ENCODE measurements around the gene AIP.
"Not testable (repeated sequence)": the region's sequence is repeated elsewhere in the genome, so short reads cannot be mapped to it uniquely, and the experiment has no call there.

AIP gene

DNA sequence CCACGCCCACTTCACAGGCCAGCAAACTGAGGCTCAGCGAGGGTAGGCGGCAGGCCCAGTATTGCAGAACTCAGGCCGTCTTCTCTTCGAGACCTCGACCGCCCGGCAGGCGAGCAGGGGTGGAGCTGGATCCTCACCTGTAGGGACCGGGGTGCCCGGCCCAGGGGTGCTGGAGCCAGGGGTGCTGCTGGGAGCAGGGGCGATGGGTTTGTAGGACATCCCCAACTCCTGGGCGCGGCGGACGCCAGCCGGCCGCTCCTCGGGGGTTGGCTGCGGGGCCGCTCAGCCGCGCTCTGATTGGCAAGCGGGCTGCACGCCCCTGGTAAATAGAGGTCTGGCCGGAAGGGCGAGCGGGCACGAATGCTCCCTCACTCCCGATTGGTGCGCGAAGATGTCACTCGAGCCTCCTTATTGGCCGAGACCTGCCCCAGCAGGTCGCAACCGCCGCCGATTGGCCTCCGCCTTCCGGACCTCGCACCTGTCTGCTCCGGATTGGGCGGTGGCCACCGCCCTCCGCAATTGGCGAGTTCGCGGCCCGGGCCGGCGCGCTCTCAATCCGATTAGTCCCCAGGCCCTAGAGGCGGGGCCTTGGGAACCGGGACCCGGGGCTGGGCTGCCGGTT lies 25.1 kb downstream of the AIP start, which contains the start of gene CDK2AP2:
TSS of gene CDK2AP2 (minus strand) at position 299 of the 622 bp plus-strand sequence. CDS start at position 219, 80 bp downstream.
- peak; percentile 95 to 99 (median 98) for DNase-seq

DNA sequence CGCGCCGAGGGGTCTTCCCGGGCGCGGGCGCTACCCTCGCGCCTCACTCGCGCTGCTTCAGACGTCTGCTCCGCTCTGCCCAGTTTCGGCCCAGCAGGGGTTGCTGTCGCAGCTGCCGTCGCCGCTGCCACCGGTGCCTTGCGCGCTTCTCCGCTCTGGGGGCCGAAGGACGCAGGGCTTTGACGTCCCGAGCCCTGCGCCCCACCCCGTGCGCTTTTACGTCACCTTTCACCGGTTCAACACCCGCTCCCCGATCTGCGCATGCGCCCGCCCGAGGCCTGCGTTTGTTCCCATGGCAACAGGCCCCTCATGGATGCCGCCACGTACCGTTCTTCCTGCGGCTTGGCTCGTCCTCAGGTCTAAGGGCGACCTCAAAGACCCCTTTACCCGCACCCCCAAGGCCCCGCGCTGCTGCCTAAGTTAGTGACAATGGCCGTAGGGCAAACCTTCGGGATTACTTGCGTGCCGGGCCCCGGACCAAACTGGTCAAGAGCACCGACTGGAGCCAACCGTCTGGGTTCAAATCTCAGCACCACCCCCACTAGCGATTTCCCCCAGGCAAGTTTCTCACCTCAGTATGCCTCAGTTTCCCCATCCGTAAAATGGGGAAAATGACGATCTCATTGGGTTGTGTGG lies 25.8 kb downstream of the AIP start:
- DNase-seq = peak; percentile 97 to 99 (median 99)

DNA sequence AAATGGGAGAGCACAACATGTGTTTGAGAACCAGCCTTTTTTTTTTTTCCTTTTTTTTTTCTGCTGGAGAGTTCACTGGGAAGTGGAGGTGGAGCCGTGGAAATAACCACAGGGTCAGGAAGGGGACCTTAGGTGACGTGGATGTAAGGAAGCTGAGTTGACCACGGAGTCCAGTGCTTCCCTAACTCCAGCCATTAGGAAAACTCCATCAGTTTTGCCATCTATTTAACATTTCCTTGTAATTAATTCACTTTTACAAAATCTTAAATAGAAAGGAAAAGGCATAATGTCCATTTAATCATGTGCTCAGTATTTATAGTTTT lies 27.2 kb downstream of the AIP start:
- DNase-seq = no peak

DNA sequence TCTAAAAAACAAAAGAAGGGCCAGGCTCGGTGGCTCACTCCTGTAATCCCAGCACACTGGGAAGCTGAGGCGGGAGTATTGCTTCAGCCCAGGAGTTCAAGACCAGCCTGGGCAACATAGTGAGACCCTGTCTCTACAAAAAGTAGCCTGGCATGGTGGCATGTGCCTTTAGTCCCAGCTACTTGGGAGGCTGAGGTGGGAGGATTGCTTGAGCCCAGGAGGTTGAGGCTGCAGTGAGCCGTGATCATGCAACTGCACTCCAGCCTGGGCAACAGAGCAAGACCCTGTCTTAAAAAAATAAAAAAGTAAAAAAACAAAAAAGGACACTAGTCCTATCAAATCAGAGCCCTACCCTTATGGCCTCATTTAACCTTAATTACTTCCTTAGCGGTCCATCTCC lies 28.7 kb downstream of the AIP start:
- DNase-seq = not testable (repeated sequence)

DNA sequence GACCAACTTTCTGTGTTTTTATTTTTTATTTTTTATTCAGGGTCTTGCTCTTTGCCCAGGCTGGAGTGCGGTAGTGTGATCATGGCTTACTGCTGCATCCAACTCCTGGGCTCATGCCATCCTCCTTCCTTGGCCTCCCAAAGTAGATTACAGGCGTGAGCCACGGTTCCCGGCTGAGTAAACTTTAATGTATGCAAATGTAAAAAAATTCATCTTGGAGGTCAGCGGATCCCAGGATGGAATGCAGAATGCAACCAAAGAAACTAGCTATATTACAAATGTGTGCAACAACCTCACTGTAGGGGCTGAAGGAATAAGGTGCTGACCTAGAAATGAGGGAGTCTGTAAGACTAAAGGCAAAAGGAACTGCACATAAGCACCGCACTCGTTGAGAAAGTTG lies 31.3 kb downstream of the AIP start:
- no peak for DNase-seq

DNA sequence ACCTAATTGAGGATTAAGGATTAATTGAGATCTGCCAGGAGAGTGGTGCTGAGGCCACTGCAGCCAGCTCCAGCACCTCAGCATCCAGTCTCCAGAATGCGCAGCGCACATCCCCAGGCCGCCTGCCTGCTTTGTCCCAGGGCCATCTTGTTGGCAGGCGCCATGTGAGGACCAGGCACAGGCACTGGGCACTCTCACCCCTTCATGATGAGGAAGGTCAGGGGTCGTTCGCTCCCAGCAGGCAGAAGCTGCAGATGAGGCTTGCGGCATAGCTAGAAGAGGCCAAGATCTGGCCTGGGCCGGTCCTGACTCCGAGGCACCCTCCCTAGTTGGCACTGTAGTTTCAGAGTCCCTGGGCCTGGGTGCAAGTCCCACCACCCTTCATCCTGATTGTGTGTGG lies 34.0 kb downstream of the AIP start:
- DNase-seq = no peak

DNA sequence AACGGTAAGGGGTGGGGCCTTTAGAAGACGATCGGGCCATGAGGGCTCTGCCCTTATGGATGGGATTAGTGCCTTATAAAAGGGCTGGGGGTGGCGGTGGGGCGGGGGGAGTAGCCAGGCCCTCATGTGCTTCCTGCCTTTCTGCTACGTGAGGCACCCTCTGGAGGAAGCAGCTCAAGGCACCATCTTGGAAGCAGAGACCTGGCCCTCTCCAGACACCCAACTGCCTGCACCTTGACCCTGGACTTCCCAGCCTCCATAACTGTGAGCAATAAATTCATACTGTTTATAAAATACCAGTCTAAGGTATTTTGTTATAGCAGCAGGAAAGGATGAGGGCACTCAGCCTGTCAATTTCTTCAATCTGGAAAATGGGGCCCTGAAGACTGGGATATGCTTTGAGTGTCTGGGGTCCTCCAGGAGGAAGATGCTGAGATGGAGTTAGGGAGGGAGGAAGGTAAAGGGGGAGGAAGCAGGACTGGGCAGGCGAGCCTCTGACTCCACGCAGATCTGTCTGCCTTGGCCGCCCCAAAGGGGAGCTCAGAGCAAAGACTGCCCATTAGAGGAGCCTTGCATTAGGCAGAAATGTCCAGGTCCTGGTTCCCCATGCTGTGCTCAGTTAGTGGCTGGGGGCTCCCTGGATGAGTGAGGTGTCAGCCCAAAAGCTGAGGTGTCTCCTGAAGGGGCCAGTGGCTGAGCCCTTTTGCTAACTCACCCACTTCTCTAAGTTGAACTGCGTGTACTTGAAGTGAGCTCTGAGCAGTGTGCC lies 35.1 kb downstream of the AIP start:
- DNase-seq = no peak

DNA sequence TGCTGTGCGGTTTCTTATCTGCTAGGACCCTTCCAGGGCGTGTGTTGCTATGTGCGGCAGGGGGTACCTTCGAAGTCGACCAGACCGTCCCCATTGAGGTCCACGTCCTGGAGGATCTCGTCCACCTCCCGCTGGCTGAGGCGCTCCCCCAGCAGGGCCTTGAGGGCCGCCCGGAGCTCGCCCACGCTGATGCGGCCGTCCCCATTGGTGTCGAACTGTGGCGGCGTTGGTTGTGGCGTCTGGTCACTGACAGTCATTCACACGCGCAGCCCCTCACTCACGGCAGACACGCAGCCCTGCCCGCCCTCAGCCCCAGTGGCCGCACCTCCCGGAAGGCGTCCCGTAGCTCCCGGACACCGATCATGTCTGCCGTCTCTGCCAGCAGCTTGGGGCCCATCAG lies 36.9 kb downstream of the AIP start:
- DNase-seq = no peak

DNA sequence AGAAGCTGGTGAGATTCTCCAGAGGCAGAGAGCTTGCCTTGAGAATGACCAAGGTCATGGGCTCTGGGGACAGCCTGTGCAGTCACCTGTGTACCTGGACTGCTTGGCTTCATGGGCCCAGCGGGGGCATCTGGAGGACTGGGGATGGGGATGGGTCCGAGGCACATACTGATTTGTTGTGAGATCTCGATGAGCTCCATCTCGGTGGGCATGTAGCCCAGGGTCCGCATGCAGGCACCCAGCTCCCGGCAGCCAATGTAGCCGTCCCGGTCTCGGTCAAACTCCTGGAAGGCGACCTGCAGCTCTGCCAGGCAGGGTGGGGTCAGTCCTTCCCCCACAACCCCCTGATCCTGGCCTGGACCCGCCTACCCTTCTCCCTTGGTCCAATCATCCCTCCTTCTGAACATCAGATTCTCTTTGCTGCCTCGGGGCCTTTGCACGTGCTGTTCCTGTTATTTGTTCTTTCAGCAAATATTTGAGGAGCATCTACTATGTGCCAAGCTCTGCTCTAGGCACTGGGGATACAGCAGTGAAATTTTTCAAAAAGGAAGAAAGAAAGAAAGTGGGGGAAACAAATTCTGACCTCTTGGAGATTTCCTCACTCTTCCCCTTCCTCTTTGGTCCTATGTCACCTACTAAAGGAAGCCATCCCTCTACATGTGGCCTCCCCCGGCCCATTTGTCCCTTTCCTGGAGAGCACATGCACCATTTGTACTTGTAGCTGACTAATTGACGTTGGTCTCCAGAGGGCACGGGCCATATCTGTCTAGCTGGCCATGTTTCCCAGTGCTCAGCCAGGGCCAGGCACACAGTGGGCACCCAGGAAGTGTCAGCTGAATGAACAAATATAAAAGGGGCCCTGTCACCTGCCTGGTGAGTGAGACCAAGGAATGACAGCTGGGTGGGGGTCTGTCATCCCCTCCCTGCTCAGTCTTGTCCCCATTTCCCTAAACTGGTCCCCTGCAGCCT lies 38.3 kb downstream of the AIP start:
- DNase-seq = no peak

DNA sequence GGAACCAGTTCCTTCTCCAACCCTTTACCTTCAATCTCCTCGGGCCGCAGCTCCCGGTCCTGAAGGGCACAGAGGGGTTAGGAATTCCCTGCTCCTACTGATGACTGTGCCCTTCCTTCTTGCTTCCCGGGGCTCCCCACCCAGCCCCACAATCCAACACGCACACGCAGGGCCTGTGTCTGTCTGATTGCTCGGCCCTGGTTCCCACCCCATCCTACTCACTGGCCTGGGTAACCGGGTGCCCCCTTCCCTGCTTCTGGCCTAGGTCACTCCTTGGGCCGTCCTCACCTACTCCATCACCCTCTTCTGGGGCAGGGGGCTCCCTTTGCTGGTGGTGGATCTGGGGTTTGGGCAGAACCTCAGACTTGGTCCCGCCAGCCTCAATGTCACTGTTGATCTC lies 39.1 kb downstream of the AIP start:
- DNase-seq = no peak

DNA sequence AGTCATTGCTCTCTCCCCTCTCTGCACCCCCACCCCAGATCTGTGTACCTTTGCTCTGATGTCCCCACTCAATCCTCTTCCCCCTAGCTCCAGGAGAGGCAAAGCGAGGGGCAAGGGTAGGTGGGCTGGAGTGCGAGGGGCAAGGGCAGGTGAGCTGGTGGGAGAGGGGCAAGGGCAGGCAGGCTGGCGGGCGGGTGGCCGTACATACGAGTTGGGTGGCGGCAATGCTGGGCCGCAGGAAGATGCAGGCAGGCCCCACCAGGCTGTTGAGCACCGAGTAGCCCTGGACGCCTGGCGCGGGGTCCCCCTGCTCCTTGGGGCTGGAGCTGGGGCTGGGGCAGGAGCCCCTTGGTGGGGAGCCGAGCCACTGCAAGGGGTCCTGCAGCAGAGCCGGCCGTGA lies 39.5 kb downstream of the AIP start:
- no peak for DNase-seq

DNA sequence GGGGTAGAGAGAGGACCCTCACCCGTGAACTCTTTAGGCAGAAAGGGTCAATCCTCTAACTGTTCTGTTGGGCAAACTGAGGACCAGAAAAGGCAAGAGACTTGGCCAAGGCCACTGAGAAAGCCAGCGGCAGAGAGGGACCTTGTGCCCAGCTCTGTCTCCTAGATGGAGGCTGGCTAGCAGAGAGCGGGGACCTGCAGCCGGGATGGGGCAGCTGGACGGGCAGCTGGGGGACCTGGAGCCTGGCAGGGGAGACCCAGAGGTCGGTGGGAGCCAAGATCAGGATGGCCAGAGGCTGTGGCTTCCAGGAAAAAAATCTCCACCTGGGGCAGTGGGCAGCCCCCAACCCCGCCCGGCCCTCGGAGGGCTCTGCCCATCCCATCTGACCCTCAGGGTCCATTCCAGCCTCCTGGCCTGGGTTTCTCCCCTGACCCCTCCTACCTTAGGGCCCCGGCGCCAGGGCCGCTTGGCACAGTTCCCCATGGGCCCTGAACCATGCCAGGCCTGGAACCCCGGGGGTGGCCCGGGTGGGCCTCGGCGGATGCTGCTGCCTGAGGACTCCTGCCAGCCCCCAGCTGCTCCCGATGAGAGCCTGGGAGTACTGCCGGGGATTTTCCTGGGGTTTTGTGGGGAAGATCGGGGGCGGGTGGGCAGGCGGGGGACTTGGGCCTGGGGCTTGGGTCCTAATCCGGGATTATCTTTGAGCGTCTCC lies 40.2 kb downstream of the AIP start, which contains the start of gene CABP2:
TSS of gene CABP2 (minus strand) at position 603 of the 712 bp plus-strand sequence. CDS start at position 483, 120 bp downstream.
- no peak for DNase-seq

DNA sequence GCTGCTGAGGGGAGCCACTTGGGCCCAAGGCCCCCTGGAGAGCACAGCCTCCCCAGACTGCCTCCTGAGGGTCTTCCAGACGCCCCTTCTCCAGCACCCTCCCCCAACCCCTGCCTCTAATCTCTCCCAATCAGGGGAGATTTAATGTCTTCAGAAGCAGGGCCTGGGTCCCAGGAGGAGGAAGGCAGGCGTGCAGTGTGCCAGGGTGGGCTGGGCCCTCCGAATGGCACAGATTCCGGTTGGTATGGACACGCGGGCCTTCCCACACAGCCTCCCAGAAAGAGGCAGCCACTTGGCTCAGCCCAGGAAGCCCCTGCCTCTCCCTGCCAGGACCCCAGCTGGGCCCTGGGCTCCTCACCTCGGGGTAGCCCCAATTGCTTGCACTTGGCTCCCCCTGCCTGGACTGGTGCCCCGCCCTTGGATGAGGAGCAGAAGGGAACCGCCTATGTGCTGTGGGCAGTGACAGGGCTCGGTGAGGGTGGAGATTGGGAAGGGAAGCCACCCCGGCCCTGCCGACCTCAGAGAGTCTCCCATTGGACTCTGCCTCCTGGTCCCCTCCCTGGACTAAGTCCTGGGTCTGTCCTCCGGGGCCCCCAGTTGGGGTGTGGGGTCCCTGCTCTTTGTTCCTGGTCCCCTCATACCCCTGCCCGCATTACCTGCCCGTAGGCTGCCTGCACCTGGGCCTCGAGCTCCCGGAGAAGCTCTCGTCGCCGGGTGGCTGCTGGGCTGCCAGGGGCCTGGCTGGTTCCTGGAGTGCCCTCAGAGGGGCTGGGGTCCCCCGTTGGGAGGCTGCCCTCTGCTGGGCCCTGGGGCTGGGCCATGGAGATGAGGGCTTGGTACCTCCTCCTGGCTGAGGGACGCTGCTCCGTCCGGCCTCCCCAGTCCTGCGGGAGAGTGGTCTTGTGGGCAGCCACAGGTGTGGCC lies 41.0 kb downstream of the AIP start:
- no peak for DNase-seq

DNA sequence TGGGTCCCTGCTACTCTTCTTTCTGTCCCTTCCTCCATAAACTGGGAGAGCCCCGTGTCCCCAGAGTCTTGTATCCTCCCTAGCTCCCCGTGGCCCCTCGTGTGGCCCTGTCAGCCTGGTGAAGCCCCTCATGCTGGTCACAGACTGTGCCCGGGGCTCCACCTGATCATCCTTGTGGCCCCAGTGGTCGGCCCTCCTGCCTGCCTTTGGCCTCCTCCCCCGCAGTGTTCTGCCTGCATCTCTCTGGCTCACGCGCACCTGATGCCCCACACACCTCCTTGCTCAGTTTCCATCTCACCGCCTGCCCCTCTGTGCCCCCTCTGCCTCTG lies 41.6 kb downstream of the AIP start:
- DNase-seq = no peak

DNA sequence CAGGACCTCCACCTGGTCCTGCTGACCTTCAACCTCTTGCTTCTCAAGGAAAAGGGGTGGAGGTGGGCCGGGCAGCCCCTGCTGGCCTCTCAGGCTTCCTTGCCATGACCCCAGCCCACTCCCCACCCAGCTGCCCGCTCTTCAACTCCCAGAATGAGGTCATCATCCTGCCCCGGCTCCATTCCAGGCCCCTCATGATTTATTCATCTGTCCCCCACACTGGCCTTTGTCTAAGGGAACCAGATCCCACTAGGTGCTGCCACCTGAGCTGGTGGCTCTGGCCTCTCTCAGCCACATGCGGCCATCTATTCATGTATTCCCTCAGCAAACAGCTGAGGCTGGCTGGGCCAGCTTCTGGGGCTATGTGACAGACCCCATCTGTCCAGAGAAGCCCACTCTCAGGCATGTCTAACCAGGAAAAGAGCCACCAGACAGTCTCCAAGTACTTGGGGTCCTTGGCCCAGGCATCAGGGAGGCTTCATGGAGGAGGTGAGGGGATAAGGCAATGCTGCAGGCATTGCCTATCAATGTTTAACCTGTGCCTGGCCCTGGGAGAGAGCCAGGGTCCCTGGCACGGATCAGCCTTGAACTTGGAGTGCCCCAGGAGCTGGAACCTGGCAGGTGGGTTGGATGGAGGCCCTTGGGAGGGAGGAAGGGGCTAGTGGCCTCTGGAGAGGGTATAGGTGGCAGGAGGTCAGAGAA lies 42.6 kb downstream of the AIP start:
- DNase-seq = no peak

DNA sequence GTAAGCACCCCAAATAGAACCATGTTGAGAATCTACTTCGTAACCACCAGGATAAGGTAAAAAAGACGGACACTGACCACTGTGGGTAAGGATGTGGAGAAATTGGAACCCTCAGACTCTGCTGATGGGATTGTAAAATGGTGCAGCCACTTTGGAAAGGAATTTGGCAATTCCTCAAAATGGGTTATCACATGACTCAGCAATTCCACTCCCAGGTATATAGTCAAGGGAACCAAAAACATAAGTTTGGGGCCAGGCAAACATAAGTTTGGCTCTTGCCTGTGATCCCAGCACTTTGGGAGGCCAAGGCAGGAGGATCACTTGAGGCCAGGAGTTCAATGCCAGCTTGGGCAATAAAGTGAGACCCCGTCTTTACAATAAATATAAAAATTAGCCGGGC lies 45.5 kb downstream of the AIP start:
- no peak for DNase-seq

DNA sequence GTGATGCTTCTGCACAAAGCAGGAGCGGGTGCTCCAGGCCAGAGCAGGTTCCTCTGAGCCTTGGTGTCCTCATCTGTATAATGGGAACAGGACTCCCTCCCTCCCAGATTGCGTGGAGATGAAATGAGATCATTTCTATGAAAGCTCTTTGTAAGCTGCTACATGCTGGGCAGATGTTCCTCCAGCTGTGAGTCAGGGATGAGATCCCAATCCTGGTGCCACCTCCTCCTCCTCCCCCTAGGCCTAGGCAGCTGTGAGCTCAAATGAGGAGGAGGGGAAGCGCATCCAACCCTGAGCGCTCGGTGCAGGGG lies 47.4 kb downstream of the AIP start:
- no peak for DNase-seq

DNA sequence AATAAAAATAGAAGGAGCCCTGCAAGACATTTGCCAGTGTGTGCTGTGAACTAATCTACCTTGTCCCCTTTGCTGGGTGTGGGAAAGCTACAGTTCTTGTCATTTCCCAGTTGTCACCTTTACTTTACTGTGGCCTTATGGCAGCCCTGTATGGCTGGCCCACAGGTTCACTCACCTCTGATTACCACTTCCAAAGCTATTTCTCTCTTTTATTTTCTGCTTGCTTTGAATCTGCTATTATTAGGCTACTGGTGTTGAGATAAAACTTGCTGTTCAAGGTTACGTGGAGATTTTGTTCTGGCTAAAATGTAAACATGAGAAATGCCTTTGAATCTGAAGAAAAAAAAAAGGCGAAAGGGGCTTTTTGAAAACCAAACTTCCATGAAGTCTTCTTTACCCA lies 50.1 kb downstream of the AIP start:
- no peak for DNase-seq

DNA sequence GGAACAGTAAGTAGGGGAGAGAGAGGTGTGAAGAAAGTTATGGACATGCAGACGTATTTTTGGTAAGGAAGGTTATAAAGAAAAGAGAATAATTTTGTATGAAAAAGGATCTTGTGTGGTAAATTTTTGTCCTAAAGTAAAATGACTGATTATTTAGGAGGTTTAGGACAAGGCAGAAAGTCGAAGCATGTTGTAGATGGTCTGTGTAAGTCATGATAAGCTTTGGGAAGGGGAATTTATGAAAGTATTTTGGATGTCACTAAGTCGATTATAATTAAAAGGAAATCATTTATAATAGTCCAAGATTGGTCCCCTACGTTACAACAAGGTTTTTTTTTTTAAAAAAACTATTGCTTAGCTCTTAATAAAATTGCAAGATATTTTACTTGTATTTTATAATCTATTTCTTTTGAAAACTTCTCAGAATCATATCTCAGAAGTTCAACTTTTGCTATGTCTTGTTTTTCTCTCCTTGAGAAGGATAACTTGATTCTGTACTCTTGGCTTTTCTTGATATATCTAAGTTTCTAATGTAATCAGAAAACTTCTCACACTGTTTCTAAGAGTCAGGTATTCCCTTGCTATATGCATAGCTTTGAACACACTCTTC lies 51.3 kb downstream of the AIP start:
- DNase-seq = no peak

DNA sequence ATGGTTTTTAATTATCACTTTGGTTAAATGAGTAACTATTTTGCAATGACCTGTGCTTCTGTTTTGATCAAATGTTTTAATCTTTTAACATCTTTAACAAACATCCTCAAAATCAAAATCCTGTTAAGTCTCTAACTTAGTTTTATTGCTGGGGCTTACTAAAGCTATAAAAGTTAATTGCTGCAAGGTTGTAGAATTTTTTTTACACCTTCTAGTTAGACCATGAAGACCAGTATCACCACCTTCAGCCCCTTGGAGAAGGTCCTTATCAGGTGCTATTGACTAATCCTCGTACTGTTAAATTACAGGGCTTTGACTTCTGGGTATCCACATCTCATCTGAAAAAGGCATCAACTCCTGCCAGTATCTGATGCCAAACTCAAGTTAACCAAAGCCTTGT lies 52.7 kb downstream of the AIP start:
- no peak for DNase-seq

Data from stimulated activated naive CD4-positive, alpha-beta T cell (primary cell).